Large intestine (tissue), 3 donors: ENCODE results near the gene DDX20. TPM values are rescaled to one million over a fixed set of nuclear protein-coding genes. Genes with fewer than 3 reads are reported as not detected.

ENCODE experiments used
- DNase-seq, 2 donors: peaks; one replicate each; pipeline versions ENCODE4 v3.0.0 to v3.0.0-alpha.2; 2013
- H3K27ac ChIP-seq: one replicate; pipeline ENCODE4 v1.5.1; 2013; ENCODE audit warnings: low read length
- H3K27me3 ChIP-seq: 2 replicates; pipeline ENCODE4 v1.6.1; 2013; ENCODE audit warnings: low read length; ENCODE audit not compliant: control insufficient read depth, insufficient read depth
- H3K36me3 ChIP-seq: 2 replicates; pipeline ENCODE4 v1.6.1; 2013; ENCODE audit warnings: low read length; ENCODE audit not compliant: control insufficient read depth, insufficient read depth
- H3K4me1 ChIP-seq: one replicate; pipeline ENCODE4 v1.6.1; 2013; ENCODE audit warnings: low read length; ENCODE audit not compliant: control insufficient read depth, insufficient read depth
- H3K4me3 ChIP-seq: one replicate; pipeline ENCODE4 v1.5.1; 2013; ENCODE audit warnings: low read length
- H3K9me3 ChIP-seq: one replicate; pipeline ENCODE4 v1.6.1; 2013; ENCODE audit warnings: mild to moderate bottlenecking, low read depth, low read length, moderate library complexity; ENCODE audit not compliant: control insufficient read depth
- WGBS: methylation state at CpG from one replicate; pipeline ENCODE4 v1.1.5; 2013; ENCODE audit warnings: low lambda C conversion rate; ENCODE audit not compliant: insufficient coverage; 5-methylcytosine and 5-hydroxymethylcytosine counted together
- polyA plus RNA-seq: library from polyadenylated mRNA; unstranded; fragments of 120-200 nt; gene quantifications from one replicate; pipeline ENCODE4 v1.2.1, GENCODE V29; 2013

DDX20 gene
- polyA plus RNA-seq, 1 donor, result 13.8 TPM

DNA sequence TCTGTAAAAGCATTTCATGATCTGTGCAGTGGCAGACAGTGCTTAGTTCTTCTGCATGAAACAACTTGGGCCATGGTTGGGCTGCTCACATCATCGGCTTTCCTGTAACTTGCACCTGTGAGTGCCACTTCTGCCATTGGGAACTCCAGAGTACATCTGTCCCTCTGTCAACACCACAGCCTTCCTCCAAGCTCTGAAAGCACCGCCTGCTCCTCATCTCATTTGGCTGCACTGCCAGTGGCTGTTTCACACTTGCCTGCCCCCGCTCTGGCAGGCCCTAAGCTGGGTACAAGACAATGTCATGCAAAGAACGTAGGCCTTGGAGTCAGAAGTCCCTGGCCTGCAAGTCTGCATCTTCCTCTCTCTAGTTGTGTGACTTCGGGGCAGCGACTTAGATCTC is 46.4 kb downstream of the DDX20 start:
- H3K27ac ChIP-seq, result no peak overlapping the region
- 92% methylated on average over 2 of the region's 6 CpGs for WGBS
- no peak for DNase-seq
- H3K36me3 ChIP-seq, result no peaks in the 10 kb centered on the region
- H3K4me1 ChIP-seq, result no peaks in the 10 kb centered on the region
- H3K4me3 ChIP-seq, result no peak overlapping the region
- no peaks in the 10 kb centered on the region for H3K27me3 ChIP-seq
- no peaks in the 10 kb centered on the region for H3K9me3 ChIP-seq

GRCh38 chr1:111802984-111803383 is 47.3 kb downstream of the DDX20 start:
- H3K27me3 ChIP-seq, result no peaks in the 10 kb centered on the region
- no peaks in the 10 kb centered on the region for H3K4me1 ChIP-seq
- no peaks in the 10 kb centered on the region for H3K36me3 ChIP-seq
- DNase-seq, result no peak
- WGBS, result no CpG with 5 or more reads among the region's 5 CpGs
- no peaks in the 10 kb centered on the region for H3K9me3 ChIP-seq
- H3K27ac ChIP-seq, result no peak overlapping the region
- H3K4me3 ChIP-seq, result no peak overlapping the region

DNA sequence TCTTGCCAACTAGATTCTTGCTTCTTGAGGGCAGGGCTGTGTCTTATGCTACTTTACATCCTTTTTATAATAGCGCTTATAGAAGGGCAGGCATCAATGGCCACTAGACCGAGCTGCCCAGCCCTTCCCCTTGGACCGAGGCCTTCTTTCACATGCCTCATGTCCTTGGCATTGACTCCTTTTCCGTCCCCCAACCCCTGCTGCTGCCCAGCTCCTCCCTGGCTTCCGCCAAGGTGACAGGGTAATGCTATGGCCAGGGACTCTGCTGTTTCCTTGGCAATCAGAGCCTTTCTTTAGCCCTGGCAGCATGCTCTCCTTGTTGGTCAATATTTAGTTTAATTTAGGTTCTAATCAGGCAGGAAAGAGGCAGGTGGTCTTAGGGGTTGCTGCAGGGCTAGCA is 48.2 kb downstream of the DDX20 start:
- H3K27ac ChIP-seq, result no peak overlapping the region
- no peaks in the 10 kb centered on the region for H3K27me3 ChIP-seq
- no peaks in the 10 kb centered on the region for H3K9me3 ChIP-seq
- no peaks in the 10 kb centered on the region for H3K36me3 ChIP-seq
- no peak overlapping the region for H3K4me3 ChIP-seq
- DNase-seq, result no peak
- no peaks in the 10 kb centered on the region for H3K4me1 ChIP-seq
- no CpG with 5 or more reads among the region's 5 CpGs for WGBS

DNA sequence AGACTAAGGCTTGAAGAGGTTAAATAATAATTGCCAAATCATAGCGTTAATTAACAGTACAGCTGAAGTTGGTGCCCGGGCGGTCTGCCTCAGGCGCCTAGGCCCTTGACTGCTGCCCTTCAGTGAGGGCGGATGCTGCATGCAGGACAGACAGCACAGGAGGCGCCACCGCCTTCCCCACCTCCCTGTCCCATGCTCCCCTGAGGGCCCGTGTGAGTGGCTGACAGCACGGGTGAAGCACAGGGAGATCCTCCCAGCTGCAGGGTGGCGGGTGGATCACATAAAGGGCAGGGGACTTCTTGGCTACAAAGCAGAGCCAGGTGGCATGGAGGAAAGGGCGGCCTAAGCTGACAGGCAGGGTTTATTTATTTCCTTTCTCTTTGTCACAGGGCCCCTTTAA is 49.1 kb downstream of the DDX20 start:
- WGBS, result no CpG with 5 or more reads among the region's 11 CpGs
- DNase-seq, result no peak
- Histone ChIP-seq H3K4me3 (no peak overlapping the region), H3K36me3 (no peaks in the 10 kb centered on the region), H3K4me1 (no peaks in the 10 kb centered on the region), H3K9me3 (no peaks in the 10 kb centered on the region), H3K27ac (no peak overlapping the region), H3K27me3 (no peaks in the 10 kb centered on the region)

- Histone ChIP-seq H3K9me3 (no peaks in the 10 kb centered on the region), H3K36me3 (no peaks in the 10 kb centered on the region), H3K4me3 (no peak overlapping the region), H3K27ac (no peak overlapping the region), H3K27me3 (no peaks in the 10 kb centered on the region), H3K4me1 (no peaks in the 10 kb centered on the region)
- no peak for DNase-seq
- WGBS, result no CpG with 5 or more reads among the region's 2 CpGs
Observed at GRCh38 chr1:111805251-111805650, 49.5 kb downstream of the DDX20 start.

GRCh38 chr1:111811891-111812290 is 56.2 kb downstream of the DDX20 start:
- Histone ChIP-seq H3K4me3 (no peak overlapping the region), H3K27me3 (no peaks in the 10 kb centered on the region), H3K9me3 (no peaks in the 10 kb centered on the region), H3K27ac (no peak overlapping the region), H3K4me1 (no peaks in the 10 kb centered on the region), H3K36me3 (no peaks in the 10 kb centered on the region)
- WGBS, result no CpG with 5 or more reads among the region's 10 CpGs
- DNase-seq, result no peak

- Histone ChIP-seq H3K27me3 (no peaks in the 10 kb centered on the region), H3K4me3 (no peak overlapping the region), H3K4me1 (no peaks in the 10 kb centered on the region), H3K27ac (no peak overlapping the region), H3K9me3 (no peaks in the 10 kb centered on the region), H3K36me3 (no peaks in the 10 kb centered on the region)
- DNase-seq, result no peak
- WGBS, result 80% methylated on average over 1 of the region's 4 CpGs
Observed at GRCh38 chr1:111812306-111812705, 56.6 kb downstream of the DDX20 start.

DNA sequence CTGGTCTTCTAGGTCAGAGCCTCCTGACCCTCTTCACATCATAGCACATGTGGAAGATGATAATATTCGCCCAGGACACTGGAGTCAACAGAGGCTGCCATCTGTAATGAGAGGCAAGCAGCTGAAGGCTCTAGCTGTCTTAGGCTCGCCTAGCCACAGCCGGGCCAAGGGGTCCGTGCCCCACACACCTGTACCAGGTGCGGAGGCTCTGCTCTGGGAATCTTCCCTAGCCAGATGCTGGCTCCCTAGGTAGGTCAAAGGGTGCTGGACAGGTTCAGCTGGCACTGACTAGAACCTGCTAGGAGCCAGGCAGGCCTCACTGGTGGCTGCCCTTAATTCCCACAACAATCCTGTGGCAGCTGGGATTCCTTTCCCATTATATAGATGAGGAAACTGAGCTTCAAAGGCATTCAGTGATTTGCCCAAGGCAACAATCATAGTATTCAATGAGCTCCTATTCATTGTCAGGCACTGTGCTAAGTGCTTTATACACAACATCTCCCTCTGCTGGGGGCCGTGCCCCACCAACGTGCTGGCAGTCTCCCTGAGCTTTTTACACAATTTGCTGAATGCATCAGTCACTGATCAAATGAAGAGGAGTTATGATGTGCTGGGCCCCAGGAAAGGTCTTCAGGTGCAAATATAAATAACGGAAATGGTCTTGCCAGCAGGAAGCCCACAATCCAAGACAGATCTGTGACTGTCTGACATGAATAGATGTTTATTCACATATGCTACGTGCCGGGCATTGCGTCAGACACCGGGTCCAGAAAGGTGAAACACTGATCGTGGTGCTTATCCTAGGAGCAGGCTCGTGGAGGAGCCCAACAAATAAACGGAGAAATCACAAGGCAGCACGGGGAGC is 58.0 kb downstream of the DDX20 start:
- Histone ChIP-seq H3K27me3 (no peaks in the 10 kb centered on the region), H3K4me1 (no peaks in the 10 kb centered on the region), H3K27ac (no peak overlapping the region), H3K9me3 (no peaks in the 10 kb centered on the region), H3K4me3 (no peak overlapping the region), H3K36me3 (no peaks in the 10 kb centered on the region)
- WGBS, result no CpG with 5 or more reads among the region's 16 CpGs
- no peak for DNase-seq

DNA sequence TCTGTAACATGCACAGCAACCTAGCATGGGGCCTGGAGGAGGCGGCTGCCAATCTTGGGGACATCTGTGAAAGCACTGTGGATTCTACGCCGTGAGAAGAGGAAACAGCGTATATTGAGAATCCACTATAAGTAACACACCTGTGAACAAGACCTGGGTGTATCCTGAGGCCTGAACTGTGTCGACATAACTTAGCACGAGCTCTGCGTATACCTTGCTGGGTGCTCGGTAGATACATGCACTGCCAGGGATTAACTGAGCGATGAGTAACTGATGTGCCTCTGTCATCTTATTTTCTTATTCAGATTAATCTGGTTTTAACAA is 58.6 kb downstream of the DDX20 start:
- H3K4me1 ChIP-seq, result no peaks in the 10 kb centered on the region
- no peak for DNase-seq
- H3K27ac ChIP-seq, result no peak overlapping the region
- H3K36me3 ChIP-seq, result no peaks in the 10 kb centered on the region
- H3K27me3 ChIP-seq, result no peaks in the 10 kb centered on the region
- H3K4me3 ChIP-seq, result no peak overlapping the region
- no CpG with 5 or more reads among the region's 9 CpGs for WGBS
- H3K9me3 ChIP-seq, result no peaks in the 10 kb centered on the region

GRCh38 chr1:111814642-111815041 is 58.9 kb downstream of the DDX20 start:
- Histone ChIP-seq H3K4me1 (no peaks in the 10 kb centered on the region), H3K27ac (no peak overlapping the region), H3K27me3 (no peaks in the 10 kb centered on the region), H3K9me3 (no peaks in the 10 kb centered on the region), H3K36me3 (no peaks in the 10 kb centered on the region), H3K4me3 (no peak overlapping the region)
- WGBS, result 50% methylated on average over 3 of the region's 3 CpGs
- no peak for DNase-seq
